Inferior parietal cortex (tissue), 1 donor: ENCODE measurements around the gene ASF1B.

ENCODE experiments used
- DNase-seq: peaks from one replicate; pipeline ENCODE4 v3.0.0-alpha.2; 2016; ENCODE audit errors: extremely low spot score

The ASF1B gene

DNA sequence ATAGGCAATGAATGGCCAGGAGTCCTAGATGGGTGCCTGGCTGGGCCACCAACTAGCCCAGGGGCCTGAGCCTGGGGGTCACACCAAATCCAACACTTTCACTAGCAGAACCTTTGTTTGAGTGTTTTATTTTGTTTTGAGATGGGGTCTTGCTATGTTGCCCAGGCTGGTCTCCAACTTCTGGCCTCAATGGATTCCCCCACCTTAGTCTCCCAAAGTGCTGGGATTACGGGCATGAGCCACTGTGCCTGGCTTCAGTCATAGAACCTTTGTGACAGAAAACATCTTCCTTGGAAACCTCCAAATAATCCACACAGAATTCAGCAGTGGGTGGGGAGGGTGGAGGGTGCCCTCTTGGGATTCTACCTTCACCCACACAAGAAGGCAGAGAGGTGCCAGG lies 24.9 kb downstream of the ASF1B start:
- no peak for DNase-seq

DNA sequence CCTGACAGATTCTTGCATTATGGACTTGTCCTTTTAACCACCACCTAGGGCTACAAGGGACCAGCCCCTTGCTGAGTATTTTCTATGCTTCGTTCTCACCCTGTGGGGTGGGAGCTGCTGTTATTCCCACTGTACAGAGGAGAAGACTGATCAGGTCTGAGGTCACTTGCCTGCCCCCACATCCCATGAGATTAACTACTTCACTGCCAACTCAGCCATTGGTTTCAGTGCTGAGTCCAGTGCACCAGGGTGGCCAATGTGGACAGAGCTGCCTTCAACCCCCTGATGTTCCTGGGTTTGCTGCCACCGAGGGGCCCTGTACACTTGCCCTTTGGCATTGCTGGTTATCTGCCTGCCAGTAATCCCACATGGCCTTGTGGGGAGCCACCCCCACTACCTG lies 25.7 kb downstream of the ASF1B start:
- no peak for DNase-seq

DNA sequence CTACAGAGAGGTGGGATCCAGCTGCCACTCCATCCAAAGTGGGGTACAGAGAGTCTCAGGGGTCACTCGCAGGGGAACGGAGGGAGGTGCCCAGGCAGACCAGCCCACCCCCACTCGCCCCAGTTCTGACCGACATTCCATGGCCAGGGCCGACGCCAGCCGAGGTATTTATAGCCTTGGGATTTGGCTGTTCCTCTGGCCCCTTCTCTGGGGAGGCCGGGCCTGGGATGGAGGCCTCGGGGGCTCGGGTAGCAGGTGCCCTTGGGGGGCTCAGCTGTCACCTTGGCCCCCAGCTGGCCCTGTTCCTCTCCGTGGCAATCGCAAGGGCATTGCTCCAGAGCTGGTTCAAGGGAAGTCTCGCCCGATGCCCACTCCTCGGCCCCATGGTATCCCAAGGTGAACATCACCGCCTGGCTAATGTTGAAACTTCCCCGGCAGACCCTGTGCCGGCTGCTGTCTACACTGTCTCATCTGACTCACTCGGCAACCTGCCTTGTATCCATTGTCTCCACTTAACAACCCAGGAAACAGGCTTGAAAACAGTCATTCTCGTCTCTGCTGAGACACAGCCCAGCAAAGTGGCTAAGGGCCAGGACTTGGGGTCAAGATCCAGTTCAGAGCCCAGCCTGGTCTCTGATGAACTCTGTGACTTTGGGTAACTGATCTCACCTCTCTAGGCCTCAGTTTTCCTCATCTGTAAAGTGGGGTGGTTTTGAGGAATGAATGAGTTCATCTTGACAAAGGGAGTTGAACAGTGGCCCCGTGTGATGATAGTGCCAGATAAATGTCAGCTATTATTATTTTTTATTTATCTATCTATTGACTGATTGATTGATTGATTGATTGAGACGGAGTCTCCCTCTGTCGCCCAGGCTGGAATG lies 28.6 kb downstream of the ASF1B start:
- DNase-seq: no peak

DNA sequence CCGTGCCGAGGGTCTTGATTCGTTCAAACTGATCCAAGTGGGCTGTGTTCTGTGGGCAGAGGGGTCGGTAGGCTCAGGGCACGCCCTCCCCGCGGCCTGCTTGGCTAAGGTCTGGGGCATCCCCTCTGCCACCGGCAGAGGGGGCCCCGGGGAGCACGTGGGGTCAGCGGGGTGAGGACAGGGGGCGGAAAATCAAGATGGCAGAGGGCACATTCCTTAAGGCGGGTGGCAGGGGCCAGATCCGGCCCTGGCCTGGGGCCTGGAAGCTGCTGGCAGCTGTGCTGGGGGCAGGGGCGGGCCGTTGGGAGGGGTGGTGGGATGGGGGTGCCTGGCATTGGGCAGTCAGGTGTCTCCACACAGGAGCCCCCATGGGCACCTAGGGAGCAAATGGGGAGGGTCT lies 29.5 kb downstream of the ASF1B start:
- no peak for DNase-seq

DNA sequence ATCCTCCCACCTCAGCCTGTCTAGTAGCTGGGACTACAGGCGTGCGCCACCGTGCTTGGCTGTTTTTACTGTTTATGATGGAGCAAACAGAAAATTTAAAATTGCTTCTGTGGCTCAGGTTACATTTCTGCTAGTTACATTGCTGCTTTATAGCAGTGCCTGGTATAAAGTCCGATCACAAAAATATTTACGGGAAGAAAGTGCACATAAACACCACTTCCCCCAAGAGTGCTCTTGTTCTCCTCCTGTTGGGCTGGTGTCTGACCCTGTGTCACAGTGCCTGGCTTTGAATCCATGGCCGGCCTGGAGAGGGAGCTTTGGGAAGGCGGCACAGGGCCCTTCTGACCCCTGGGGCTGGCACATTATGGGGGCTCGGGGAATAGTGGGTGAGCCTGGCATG lies 30.7 kb downstream of the ASF1B start:
- no peak for DNase-seq

DNA sequence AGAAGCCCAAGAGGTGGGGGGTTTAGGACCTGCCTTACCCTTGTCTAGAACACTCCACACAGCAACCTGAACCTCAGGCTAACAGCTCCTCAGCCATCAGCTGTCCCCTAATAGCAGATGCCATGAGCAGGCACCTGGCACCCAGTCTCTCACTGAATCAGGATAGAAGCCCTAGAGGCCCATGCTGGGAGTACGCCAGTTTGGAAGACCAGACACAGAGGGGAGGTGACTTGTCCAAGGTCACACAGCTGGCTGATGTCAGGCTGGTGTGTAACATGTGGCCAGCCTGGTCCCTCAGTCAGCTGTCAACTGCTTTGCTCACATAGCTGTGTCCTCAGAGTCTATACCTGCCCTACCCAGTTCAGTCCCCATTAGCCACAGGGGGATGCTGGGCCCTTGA lies 33.1 kb downstream of the ASF1B start:
- DNase-seq: no peak

DNA sequence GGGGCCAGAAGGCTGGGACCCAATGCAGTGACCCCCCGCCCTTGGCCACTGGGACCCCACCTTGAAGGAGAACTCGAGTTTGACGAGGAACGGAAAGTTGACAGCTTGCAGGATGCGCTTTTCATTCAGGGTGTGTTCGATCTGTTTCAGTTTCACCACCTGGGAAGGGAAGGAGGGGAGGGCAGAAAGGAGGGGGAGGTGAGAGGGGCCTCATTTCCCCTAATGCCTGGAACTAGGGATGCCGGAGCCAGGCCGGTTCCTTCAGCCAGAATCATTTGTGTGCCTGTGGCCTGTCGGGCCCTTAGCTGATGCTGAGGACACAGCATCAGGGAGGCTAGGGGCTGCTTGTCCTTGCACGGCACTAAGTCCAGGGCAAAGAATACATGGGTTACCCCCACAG lies 33.6 kb downstream of the ASF1B start:
- no peak for DNase-seq

DNA sequence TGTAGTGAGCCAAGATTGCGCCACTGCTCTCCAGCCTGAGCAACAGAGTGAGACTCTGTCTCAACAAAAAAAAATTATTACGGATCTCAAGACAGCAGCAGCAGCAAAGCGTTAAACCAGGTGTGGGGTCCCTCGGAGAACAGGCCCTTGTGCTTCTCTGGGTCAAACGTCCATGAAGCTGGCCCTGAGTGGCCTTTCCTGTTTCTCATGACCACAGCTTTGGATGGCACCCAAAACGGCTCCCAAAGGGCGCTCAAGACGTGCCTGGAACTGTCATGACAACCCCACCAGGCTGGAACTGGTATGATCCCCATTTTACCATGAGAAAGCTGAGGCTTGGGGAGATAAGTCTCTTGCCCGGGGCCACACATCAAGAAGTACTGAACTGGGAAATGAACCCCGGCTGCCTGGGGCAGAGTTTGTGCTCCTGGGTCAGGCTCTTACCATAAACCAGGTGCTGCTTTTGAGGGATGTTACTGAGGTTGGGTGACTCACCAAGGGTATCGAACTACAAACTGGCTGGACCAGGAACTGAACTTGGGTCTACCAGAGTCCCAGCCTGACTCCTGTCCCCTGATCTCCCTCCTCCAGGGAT lies 34.2 kb downstream of the ASF1B start:
- DNase-seq: no peak

DNA sequence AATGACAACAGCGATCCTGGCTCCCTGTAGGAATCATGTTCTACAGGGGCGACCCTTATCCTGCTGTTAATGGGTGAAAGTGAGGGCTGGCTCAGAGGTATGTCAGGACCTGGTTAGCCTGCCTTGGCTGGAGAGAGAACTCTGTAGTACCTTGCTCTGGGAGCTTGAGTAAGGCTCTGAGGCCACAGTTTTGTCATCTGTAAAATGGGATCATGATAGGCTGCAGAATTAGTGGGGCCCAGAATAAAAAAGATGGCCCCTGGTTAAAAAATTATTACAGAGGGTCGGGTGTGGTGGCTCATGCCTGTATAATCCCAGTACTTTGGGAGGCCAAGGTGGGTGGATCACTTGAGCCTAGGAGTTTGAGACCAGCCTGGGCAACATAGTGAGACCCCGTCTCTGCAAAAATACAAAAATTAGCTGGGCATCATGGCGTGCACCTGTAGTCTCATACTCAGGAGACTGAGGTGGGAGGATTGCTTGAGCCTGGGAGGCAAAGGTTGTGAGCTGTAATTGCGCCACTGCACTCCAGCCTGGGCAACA lies 35.3 kb downstream of the ASF1B start:
- DNase-seq: no peak

DNA sequence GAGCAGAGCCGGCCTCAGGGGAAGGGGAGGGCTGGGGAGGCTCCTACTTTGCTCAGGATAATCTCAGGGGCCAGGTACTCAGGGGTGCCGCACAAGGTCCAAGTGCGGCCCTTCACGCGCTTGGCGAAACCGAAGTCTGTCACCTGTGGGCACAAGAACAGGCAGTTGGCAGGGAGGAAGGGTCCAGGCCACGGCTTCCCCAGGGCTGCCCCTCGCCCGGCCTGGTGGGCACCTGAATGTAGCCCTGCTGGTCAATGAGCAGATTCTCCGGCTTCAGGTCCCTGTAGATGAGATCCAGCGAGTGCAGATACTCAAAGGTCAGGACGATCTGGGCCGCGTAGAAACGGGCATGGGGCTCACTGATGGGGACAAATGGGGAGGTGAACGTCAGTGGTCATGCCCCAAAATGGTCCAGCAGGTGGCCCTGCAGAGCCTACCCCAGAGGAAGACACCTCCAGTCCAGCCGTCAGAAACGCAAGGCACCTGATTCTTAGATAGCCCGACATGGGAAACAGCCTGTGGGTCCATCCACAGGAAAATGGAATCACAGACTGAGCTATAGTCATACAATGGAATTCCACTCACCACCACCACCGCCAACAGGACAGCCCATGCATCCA lies 38.7 kb downstream of the ASF1B start:
- DNase-seq: no peak

DNA sequence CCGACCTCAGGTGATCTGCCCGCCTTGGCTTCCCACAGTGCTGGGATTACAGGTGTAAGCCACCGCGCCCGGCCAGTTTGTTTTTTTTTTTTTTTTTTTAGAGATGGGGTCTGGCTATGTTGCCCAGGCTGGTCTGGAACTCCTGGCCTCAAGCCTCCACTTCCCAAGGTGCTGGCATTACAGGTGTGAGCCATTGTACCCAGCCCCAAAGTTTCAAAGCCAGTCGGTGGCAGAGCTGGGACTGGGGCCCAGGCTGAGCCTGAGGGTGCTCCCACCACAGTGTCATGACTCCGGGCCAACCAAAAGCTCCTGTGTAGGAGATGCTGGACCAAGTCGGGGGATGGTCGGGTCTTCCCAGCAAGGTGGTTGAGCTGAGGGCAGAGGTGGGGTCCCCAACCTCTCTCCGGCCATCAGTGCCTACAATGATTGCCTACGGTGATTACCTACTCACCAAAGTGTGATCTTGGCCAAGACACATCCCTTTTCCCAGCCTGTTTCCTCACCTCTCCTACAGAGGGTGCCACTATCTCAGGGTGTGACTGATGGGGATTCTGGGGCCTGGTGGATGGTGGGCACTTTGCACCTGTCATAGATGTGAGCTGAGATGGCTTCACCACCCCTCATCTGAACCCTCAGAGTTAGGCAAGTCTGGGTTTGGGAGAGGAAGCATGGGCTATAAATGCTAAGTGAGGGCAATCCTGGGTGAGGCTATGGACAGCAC lies 40.0 kb downstream of the ASF1B start:
- no peak for DNase-seq

DNA sequence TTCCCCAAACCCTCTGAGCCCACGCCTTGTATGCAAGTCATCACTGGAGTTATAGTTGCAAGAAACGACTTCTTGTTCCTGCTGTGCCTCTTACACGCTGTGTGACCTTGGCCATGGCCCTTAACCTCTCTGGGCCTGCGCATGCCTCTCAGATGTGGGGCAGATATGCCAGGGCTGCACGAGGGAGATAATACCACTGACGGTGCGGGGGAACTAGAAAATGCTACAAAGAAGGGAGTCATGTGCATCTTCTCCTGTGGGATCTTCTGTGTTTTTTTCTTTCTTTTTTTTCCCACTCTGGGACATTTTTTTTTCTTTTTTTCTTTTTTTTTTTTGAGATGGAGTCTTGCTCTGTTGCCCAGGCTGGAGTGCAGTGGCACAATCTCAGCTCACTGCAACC lies 41.5 kb downstream of the ASF1B start:
- DNase-seq: no peak

DNA sequence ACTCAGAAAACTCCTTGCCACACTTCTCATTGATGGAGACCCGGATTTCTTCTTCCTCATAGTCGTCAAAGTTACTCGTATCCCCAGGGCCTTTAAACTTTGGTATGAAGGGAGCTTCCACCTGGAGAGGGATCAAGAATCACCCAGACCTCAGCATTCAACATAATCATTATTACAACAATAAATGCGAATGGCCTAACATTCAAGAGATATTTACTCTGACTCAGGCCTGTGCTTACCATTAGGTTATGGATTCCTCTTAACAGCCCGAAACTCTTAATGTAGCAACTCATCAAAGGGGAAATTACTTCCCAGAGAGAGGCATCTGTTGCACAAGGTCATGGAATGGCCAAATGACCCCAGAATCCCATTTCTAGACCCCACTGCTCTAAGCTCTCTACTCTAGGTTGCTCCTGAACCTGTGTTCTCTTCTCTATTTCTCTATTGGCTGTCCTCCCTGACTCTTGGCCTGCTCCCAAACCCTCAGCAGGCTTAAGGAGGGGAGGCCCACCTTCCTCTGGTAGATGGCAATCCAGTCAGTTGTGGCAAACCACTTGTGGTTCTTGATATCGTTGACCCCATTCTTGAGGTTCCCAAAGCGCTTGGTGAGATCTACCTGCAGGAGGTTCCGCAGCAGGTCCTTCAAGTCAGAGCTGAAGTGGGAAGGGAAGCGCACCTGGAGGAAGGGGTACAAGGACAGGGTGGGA lies 43.1 kb downstream of the ASF1B start:
- DNase-seq: no peak

DNA sequence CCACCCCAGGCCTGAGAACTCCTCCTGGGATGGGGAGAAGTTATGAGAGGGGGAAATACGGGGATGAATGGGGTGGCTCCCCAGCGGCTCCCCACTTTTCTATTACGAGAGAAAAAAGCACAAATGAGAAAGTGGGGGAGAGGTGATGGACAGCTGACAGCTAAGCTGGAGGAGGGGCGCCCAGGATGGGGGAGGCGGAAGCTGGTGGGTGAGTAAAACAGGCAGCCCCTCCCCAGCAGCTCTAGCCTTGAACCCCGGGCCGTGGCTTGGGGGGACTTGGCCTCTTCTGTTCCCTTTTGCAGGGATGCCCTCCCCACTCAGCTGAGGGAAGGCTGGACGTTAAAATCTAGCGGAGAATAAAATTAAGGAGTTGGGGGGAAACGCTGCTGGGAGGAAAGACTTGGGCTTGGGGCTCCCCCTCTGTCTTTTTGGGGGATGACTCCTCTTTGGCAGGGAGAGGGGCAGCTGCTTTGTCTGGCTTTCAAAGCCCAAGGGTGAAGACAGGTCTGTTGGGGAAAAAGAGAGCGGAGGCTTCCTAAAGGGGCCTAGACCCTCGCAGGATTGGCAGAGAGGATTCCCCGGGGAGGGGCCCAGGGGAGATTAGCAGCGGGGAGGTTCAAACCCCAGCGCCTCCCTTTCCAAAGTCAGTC lies 44.5 kb downstream of the ASF1B start:
- DNase-seq: no peak

DNA sequence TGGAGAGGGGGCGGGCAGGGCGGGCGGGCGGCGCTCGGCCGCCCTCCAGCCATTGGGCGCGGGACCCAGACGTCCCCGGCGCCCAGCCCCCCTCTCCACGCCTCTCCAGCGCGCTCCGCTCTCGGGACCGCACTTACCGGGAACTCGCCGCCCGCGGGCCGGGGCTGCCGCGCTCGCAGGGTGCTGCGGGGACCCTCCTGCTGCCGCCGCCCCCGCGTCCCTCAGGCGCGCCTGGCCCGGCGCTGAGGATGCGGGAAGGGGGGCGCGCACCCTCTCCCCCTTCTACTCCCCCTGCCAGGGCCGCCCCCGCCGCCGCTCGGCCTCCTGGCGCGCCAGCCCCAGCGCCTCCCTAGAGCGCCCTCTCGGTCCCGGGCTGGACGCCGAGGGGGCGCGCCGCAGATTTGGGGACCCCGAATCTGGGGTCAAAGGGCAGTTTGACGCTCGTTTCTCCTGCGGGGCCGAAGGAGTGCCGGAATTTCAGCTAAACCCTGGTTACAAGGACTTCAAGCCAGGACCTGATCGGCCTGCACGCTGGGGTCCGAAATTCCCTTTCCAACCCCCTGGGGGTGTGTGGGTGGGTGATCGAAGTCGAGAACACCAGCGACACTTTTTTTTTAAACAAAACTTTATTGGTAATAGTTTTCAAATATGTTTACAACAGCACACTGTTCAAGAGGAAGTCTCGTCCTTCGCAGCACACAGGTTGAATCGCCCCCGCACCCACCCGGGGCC lies 45.1 kb downstream of the ASF1B start:
- peak; percentile 37 for DNase-seq

DNA sequence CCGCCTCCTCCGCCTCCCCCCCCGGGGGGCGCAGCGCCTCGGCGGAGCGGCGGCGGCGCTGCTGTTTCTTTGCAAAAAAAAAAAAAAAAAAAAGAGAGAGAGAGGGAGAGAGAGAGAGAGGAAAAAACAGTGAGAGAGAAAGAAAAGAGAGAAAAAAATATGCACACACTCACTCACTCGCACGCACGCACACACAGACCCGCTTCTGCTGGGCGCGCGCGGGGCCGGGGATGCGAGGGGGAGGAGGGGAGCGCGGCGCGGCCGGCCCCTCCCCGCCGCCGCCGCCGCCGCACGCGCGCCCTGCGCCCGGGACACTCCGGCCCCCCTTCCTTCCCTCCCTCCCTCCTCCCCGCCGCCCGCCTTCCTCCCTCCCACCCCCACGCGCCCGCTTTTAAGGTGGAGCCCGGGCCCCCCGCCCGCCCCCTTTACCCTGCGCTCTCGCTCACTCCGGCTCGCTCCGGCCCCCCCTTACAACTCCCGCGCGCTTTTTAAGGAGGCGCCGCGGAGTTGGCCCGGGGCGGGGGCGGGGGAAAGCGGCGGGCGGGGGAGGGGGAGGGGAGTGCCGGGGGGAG lies 45.8 kb downstream of the ASF1B start, which contains the start of gene SAMD1:
SAMD1 (minus strand) TSS at position 243 of the 572 bp plus-strand sequence.
- DNase-seq: peak; percentile 40

DNA sequence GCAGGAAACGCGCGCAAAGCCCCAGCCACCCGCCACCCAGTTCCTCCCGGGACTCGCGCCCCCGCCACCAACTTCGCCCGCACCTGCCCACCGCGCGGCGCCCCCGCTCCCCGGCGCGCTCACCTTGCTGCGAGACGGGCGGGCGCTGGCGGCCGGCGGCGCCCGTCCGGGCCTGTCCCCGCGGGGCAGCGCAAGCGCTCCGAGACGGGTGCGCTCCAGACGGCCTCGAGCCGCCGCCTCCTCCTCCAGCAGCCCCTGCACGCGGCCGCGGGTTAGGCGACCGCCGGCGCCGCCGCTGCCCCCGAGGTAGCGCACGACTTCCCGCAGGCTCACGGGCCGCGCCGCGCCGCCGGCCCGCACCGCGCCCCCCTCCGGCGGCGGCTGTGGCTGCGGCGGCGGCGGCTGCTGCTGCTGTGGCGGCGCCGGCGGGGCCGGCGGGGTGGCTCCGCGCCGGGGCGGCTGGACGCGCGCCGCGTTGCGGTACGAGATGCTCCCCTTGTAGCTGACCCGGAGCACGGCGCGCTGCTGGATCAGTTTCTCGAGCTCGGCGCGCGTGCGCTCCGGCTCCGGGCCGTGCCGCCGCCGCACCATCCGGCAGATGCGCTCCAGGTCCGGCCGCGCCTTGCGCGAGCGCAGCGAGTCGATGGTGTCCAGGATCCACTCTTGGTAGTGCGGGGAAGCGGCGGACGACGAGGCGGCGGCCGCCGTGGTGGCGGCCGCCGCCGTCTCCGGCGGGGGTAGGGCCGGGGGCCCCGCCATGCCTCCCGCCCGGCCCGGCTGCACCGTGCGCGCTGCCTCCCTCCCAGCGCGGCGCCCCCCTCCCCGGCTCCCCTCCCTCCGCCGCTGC lies 46.5 kb downstream of the ASF1B start:
- no peak for DNase-seq

DNA sequence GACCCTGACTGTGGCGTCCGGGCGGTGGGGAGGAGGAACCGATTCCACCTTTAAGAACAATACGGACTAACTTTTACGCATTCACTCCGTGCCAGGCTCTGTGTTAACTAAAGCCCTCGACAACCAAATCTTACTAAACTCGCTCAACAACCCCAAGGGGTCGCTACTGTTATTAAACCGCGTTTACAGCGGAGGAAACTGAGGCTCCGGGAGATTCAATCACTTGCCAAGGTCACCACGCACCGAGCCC lies 47.1 kb downstream of the ASF1B start:
- DNase-seq: no peak
